Body of pancreas (tissue), 4 donors: Measurements from ENCODE around the gene PLXNA3. TPM values are rescaled to one million over a fixed set of nuclear protein-coding genes. Genes with fewer than 3 reads are reported as not detected.

Experiments
- ATAC-seq: fragments of 150-250 bp; one replicate; pipeline ENCODE4 v1.9.1; 2016
- DNase-seq, 4 donors: peaks; one replicate each; pipeline ENCODE4 v3.0.0-alpha.2; 2019
- H3K27ac ChIP-seq, 4 donors: fragments of 200-600 bp; sonication (generic); 1 replicate in 3 of 4; 2 replicates in 1 of 4; pipeline versions ENCODE4 v1.5.1 to v1.6.1; 2016 to 2019; ENCODE audit warnings: mild to moderate bottlenecking in 1 of 4, mixed read lengths in 1 of 4, moderate library complexity in 1 of 4
- H3K27me3 ChIP-seq, 2 donors: fragments of 200-600 bp; sonication (generic); one replicate each; pipeline ENCODE4 v1.6.0; 2016; ENCODE audit warnings: mild to moderate bottlenecking in 1 of 2
- H3K36me3 ChIP-seq, 2 donors: fragments of 200-600 bp; sonication (generic); replicated peaks in 1 of 2; 2 replicates each; pipeline ENCODE4 v1.5.1; 2016; ENCODE audit warnings: low read depth in 2 of 2; ENCODE audit not compliant: insufficient read depth in 1 of 2
- H3K4me1 ChIP-seq: fragments of 200-600 bp; sonication (generic); one replicate; pipeline ENCODE4 v1.6.0; 2016
- H3K4me3 ChIP-seq, 2 donors: fragments of 200-600 bp; sonication (generic); 1 replicate in 1 of 2; 2 replicates in 1 of 2; pipeline ENCODE4 v1.5.1; 2016 to 2019
- H3K9me3 ChIP-seq, 3 donors: fragments of 200-600 bp; sonication (generic); 1 replicate in 2 of 3; 2 replicates in 1 of 3; pipeline ENCODE4 v1.5.1; 2016
- CTCF ChIP-seq, 7 experiments: fragments of 450-650 bp in 4 of 7; fragments of 200-600 bp in 3 of 7; sonication (generic) in 3 of 7; IDR thresholded peaks; one replicate each; pipeline ENCODE4 v1.5.1; 2016 to 2019; ENCODE audit warnings: antibody characterized with exemption in 7 of 7
- POLR2A ChIP-seq, 3 donors: fragments of 450-650 bp; IDR thresholded peaks; one replicate each; pipeline ENCODE4 v1.6.1; 2016; ENCODE audit warnings: antibody characterized with exemption in 3 of 3, mild to moderate bottlenecking in 2 of 3
- WGBS, 2 donors: methylation state at CpG; one replicate each; pipeline ENCODE4 v1.1.5; 2017; 5-methylcytosine and 5-hydroxymethylcytosine counted together
- intact Hi-C: fragments of 100-400 bp; cut with DNase I; formaldehyde crosslinking; loops from one replicate; pipeline ENCODE4 v1.15.1; 2023
- total RNA-seq, 2 donors: library from RNA; depleted of rRNA; stranded (reverse); fragments of >200 nt; gene quantifications; one replicate each; pipeline ENCODE4 v1.1.0, GENCODE V29; 2016

PLXNA3 gene
- total RNA-seq, 2 donors from 2014 or later, result 7.3 to 19.1 TPM

GRCh38 chrX:154507673-154508383 is 49.7 kb downstream of the PLXNA3 start:
- Histone ChIP-seq H3K9me3 (no peaks in the 10 kb centered on the region), H3K36me3 (no peaks in the 10 kb centered on the region), H3K4me1 (no peaks in the 10 kb centered on the region), H3K27me3 (no peaks in the 10 kb centered on the region), H3K27ac (no peak overlapping the region), H3K4me3 (no peak overlapping the region)
- 71 to 95% methylated on average over 3 to 4 of the region's 24 CpGs for WGBS, 2 donors
- intact Hi-C loops, result no loop called here
- no peak for TF ChIP-seq CTCF (IDR thresholded peaks at IDR 0.05)
- no peak for TF ChIP-seq POLR2A (IDR thresholded peaks at IDR 0.05)
- ATAC-seq, result no peak
- no peak for DNase-seq

GRCh38 chrX:154508384-154508745 is 50.3 kb downstream of the PLXNA3 start:
- H3K4me1 ChIP-seq, result no peaks in the 10 kb centered on the region
- no peaks in the 10 kb centered on the region for H3K36me3 ChIP-seq
- no peak overlapping the region for H3K4me3 ChIP-seq
- no peak for ATAC-seq
- no peak for DNase-seq
- H3K27ac ChIP-seq, result no peak overlapping the region
- intact Hi-C loops, result no loop called here
- no peaks in the 10 kb centered on the region for H3K27me3 ChIP-seq
- H3K9me3 ChIP-seq, result no peaks in the 10 kb centered on the region
- WGBS, 2 donors, result 80% methylated on average over 1 of the region's 13 CpGs; no CpG with 5 or more reads in 1 of the 2 donors
- TF ChIP-seq POLR2A (IDR thresholded peaks at IDR 0.05) (no peak), CTCF (IDR thresholded peaks at IDR 0.05) (no peak)

DNA sequence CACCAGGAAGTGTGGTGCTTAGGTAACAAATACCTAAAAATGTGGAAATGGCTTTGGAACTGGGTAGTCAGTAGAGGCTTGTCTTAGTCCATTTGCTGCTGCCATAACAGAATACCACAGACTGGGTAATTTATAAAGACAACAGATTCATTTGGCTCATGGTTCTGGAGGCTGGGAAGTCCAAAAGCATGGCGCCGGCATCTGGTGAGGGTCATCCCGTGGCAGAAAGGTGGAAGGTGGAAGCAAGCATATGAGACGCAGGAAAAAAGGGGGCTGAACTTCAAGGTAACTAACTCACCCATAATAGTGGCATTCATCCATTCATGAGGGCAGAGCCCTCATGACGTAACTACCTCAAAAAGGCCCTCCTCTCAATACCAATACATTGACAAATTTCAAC is 51.4 kb downstream of the PLXNA3 start:
- H3K27me3 ChIP-seq, result no peaks in the 10 kb centered on the region
- intact Hi-C loops, result no loop called here
- H3K27ac ChIP-seq, result no peak overlapping the region
- ATAC-seq, result no peak
- 95 to 100% methylated on average over 3 to 5 of the region's 5 CpGs for WGBS, 2 donors
- no peaks in the 10 kb centered on the region for H3K9me3 ChIP-seq
- no peak for TF ChIP-seq POLR2A (IDR thresholded peaks at IDR 0.05)
- no peak for TF ChIP-seq CTCF (IDR thresholded peaks at IDR 0.05)
- H3K4me1 ChIP-seq, result peaks cover 7% of the 10 kb centered on the region
- H3K4me3 ChIP-seq, result no peak overlapping the region
- H3K36me3 ChIP-seq, result no peaks in the 10 kb centered on the region
- no peak for DNase-seq

DNA sequence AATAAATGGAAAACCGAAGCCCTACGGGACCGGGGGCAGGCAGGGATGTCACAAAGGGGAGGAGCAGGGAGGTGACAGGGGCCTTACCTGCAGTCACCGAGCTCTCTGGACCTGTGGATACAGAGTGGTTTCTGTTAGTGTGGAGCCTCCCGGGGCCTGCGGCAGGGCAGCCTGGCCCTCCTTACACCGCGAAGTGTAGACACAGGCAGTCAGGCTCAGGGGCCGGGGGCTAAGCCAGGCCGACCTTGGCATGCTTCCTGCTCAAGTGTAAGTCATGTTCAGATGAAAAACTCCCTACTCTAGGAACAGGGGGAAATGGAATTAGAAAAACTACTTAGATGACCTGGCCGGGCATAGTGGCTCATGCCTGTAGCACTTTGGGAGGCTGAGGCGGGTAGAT is 53.7 kb downstream of the PLXNA3 start:
- Histone ChIP-seq H3K36me3 (no peaks in the 10 kb centered on the region), H3K4me1 (peaks cover 18% of the 10 kb centered on the region), H3K27me3 (no peaks in the 10 kb centered on the region), H3K4me3 (no peak overlapping the region), H3K9me3 (no peaks in the 10 kb centered on the region), H3K27ac (no peak overlapping the region)
- no peak for ATAC-seq
- no peak for DNase-seq
- intact Hi-C loops, result no loop called here
- WGBS, 2 donors, result 64 to 74% methylated on average over 2 to 9 of the region's 12 CpGs
- TF ChIP-seq POLR2A (IDR thresholded peaks at IDR 0.05) (no peak), CTCF (IDR thresholded peaks at IDR 0.05) (no peak)
